ENCODE measurements around the gene PLET1. TPM values are rescaled to one million over a fixed set of nuclear protein-coding genes. Genes with fewer than 3 reads are reported as not detected.

The PLET1 gene, protein sequence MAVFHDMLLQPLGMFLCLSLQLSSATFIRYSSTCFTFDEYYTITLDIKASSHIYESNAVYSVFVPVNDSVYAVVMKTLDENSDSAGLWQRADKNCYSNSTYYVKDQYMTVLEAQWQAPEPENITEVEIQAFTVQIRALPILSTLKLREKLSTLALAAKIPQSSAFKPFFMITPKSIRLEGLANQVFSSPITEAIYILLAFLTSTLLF
- not detected in 2 replicates for total RNA-seq
- polyA plus RNA-seq = not detected in 2 replicates
- polyA plus RNA-seq (2012) = not detected in 2 replicates
- not detected in 2 replicates for polyA minus RNA-seq (ENCODE audit: low replicate concordance)

DNA sequence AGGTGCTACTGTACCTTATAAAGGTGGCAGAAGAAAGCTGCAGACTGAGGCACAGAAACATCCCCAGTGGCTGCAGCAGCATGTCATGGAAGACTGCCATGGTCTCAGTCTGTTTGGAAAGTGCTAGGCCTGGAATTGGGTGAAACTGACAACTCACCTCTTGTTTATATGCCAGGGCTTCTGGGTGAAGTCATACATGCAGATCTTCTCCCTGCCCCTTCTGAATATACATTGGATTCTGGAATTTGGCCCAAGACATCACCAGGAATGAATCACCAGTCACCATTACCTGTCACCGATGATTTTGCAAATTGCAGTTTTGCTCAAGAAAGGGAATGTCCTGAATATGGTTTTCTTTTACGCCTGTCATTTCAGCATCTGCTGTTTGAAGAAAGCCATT, at the start of gene PLET1:
PLET1 (minus strand) TSS at position 371 of the 400 bp plus-strand sequence; CDS start at position 100, 271 bp downstream.
- no peak for DNase-seq (ENCODE audit: low read depth in 2 of 2)
- H3K4me3 ChIP-seq (replicated peaks in 1 of 4; ENCODE audit: control extremely low read depth in 1 of 4, insufficient read depth in 1 of 4, low read depth in 3 of 4, low read length in 4 of 4) = no peak within 1 kb of the TSS
- H3K9ac ChIP-seq (ENCODE audit: insufficient read depth, low read length) = no peak within 1 kb of the TSS
- no peaks in the 10 kb centered on the region for H4K20me1 ChIP-seq (ENCODE audit: control insufficient read depth, extremely low read depth, insufficient read depth, low read length)
- no peak within 1 kb of the TSS for H3K27ac ChIP-seq (ENCODE audit: insufficient read depth, low read length)
- H3K4me2 ChIP-seq (ENCODE audit: extremely low read depth, insufficient read depth, low read length) = no peak within 1 kb of the TSS
- H3K27me3 ChIP-seq (ENCODE audit: control insufficient read depth, insufficient read depth, low read length) = no peaks in the 10 kb centered on the region
- no peaks in the 10 kb centered on the region for H3K79me2 ChIP-seq (ENCODE audit: control insufficient read depth, insufficient read depth, low read length)
- TF ChIP-seq EZH2 (IDR thresholded peaks at IDR 0.05; ENCODE audit: low read length, missing control alignments) = no peak
- TF ChIP-seq, protein P1, sequence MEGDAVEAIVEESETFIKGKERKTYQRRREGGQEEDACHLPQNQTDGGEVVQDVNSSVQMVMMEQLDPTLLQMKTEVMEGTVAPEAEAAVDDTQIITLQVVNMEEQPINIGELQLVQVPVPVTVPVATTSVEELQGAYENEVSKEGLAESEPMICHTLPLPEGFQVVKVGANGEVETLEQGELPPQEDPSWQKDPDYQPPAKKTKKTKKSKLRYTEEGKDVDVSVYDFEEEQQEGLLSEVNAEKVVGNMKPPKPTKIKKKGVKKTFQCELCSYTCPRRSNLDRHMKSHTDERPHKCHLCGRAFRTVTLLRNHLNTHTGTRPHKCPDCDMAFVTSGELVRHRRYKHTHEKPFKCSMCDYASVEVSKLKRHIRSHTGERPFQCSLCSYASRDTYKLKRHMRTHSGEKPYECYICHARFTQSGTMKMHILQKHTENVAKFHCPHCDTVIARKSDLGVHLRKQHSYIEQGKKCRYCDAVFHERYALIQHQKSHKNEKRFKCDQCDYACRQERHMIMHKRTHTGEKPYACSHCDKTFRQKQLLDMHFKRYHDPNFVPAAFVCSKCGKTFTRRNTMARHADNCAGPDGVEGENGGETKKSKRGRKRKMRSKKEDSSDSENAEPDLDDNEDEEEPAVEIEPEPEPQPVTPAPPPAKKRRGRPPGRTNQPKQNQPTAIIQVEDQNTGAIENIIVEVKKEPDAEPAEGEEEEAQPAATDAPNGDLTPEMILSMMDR (conservative IDR thresholded peaks at IDR 0.05 in 1 of 2, IDR thresholded peaks at IDR 0.05 in 1 of 2; ENCODE audit: low read depth in 1 of 2, low read length in 2 of 2) = no peak
- no peaks in the 10 kb centered on the region for H3K4me1 ChIP-seq (ENCODE audit: control insufficient read depth, extremely low read depth, insufficient read depth, low read length)
- H3K36me3 ChIP-seq (ENCODE audit: control insufficient read depth, insufficient read depth, low read length) = no peaks in the 10 kb centered on the region
- H3K9me3 ChIP-seq (ENCODE audit: control insufficient read depth, insufficient read depth, low read depth, low read length) = no peaks in the 10 kb centered on the region
- no peak within 1 kb of the TSS for H2AFZ ChIP-seq (ENCODE audit: low read length)

DNA sequence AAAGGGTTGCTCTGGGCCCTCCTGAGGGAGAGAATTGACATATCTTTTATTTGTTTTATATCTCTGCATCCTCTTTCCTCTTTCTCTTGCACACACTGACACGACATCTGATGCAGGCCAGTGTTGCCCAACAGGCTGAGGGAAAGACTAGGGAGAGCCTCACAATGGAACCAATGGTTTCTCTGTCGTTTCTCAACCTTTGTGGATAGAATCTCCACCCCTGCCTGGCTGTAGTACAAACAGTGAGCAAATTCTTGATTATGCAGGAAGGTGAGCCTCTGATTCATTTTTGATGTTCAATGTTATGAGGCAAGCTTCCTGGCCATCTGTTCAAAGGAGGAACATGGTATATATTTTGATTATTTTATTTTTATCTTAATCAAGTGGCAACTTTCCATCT, 49.8 kb upstream of the PLET1 start:
- no peak overlapping the region for H3K9ac ChIP-seq (ENCODE audit: insufficient read depth, low read length)
- no peaks in the 10 kb centered on the region for H3K9me3 ChIP-seq (ENCODE audit: control insufficient read depth, insufficient read depth, low read depth, low read length)
- H3K4me2 ChIP-seq (ENCODE audit: extremely low read depth, insufficient read depth, low read length) = no peak overlapping the region
- no peak overlapping the region for H2AFZ ChIP-seq (ENCODE audit: low read length)
- H3K27me3 ChIP-seq (ENCODE audit: control insufficient read depth, insufficient read depth, low read length) = no peaks in the 10 kb centered on the region
- H3K4me1 ChIP-seq (ENCODE audit: control insufficient read depth, extremely low read depth, insufficient read depth, low read length) = no peaks in the 10 kb centered on the region
- H3K79me2 ChIP-seq (ENCODE audit: control insufficient read depth, insufficient read depth, low read length) = no peaks in the 10 kb centered on the region
- H3K36me3 ChIP-seq (ENCODE audit: control insufficient read depth, insufficient read depth, low read length) = no peaks in the 10 kb centered on the region
- no peaks in the 10 kb centered on the region for H4K20me1 ChIP-seq (ENCODE audit: control insufficient read depth, extremely low read depth, insufficient read depth, low read length)
- TF ChIP-seq, protein P1 (conservative IDR thresholded peaks at IDR 0.05 in 1 of 2, IDR thresholded peaks at IDR 0.05 in 1 of 2; ENCODE audit: low read depth in 1 of 2, low read length in 2 of 2) = no peak
- TF ChIP-seq EZH2 (IDR thresholded peaks at IDR 0.05; ENCODE audit: low read length, missing control alignments) = no peak
- no peak overlapping the region for H3K27ac ChIP-seq (ENCODE audit: insufficient read depth, low read length)
- H3K4me3 ChIP-seq (replicated peaks in 1 of 4; ENCODE audit: control extremely low read depth in 1 of 4, insufficient read depth in 1 of 4, low read depth in 3 of 4, low read length in 4 of 4) = no peak overlapping the region
- no peak for DNase-seq (ENCODE audit: low read depth in 2 of 2)

DNA sequence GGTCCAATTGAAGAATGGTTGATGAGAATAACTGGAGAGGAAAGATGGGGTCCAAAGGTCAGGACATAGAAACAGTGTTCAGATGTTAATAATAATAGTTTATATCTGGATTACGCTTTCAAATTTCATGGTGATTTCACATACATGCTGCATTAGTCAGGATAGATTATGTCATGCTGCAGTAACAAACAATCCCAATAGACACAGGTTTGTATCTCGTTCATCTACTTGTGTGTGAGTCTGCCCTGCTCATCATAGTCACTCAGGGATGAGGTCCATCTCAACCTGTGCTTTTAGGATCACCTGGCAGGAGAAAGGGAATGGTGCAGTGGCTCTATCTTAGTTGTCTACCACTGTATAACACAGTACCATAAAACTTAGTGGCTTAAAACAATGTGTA, 48.0 kb upstream of the PLET1 start:
- Histone ChIP-seq H3K27me3 (ENCODE audit: control insufficient read depth, insufficient read depth, low read length) (no peaks in the 10 kb centered on the region), H3K36me3 (ENCODE audit: control insufficient read depth, insufficient read depth, low read length) (no peaks in the 10 kb centered on the region), H3K9me3 (ENCODE audit: control insufficient read depth, insufficient read depth, low read depth, low read length) (no peaks in the 10 kb centered on the region), H3K4me1 (ENCODE audit: control insufficient read depth, extremely low read depth, insufficient read depth, low read length) (no peaks in the 10 kb centered on the region), H3K79me2 (ENCODE audit: control insufficient read depth, insufficient read depth, low read length) (no peaks in the 10 kb centered on the region), H3K27ac (ENCODE audit: insufficient read depth, low read length) (no peak overlapping the region), H3K4me3 (replicated peaks in 1 of 4; ENCODE audit: control extremely low read depth in 1 of 4, insufficient read depth in 1 of 4, low read depth in 3 of 4, low read length in 4 of 4) (no peak overlapping the region), H3K4me2 (ENCODE audit: extremely low read depth, insufficient read depth, low read length) (no peak overlapping the region), H4K20me1 (ENCODE audit: control insufficient read depth, extremely low read depth, insufficient read depth, low read length) (no peaks in the 10 kb centered on the region), H2AFZ (ENCODE audit: low read length) (no peak overlapping the region), H3K9ac (ENCODE audit: insufficient read depth, low read length) (no peak overlapping the region)
- TF ChIP-seq, protein P1 (conservative IDR thresholded peaks at IDR 0.05 in 1 of 2, IDR thresholded peaks at IDR 0.05 in 1 of 2; ENCODE audit: low read depth in 1 of 2, low read length in 2 of 2) = no peak
- TF ChIP-seq EZH2 (IDR thresholded peaks at IDR 0.05; ENCODE audit: low read length, missing control alignments) = no peak
- no peak for DNase-seq (ENCODE audit: low read depth in 2 of 2)

Measured in fibroblast of lung (primary cell).